Lower leg skin (tissue), 4 donors: Measurements from ENCODE around the gene LDHAL6B. TPM values are rescaled to one million over a fixed set of nuclear protein-coding genes. Genes with fewer than 3 reads are reported as not detected.

Experiments used
- DNase-seq, 2 donors: peaks; one replicate each; pipeline ENCODE4 v3.0.0-alpha.2; 2019; ENCODE audit warnings: low spot score in 2 of 2
- H3K4me3 ChIP-seq: fragments of 200-600 bp; sonication (generic); 2 replicates; pipeline ENCODE4 v1.5.1; 2017; ENCODE audit warnings: mild to moderate bottlenecking, low read depth; ENCODE audit not compliant: poor library complexity, severe bottlenecking
- POLR2A ChIP-seq, 2 donors: fragments of 450-650 bp; IDR thresholded peaks; one replicate each; pipeline ENCODE4 v1.6.1; 2016 to 2017; ENCODE audit warnings: antibody characterized with exemption in 2 of 2, mild to moderate bottlenecking in 1 of 2, moderate library complexity in 1 of 2
- WGBS, 2 donors: methylation state at CpG; one replicate each; pipeline ENCODE4 v1.1.5; 2018; 5-methylcytosine and 5-hydroxymethylcytosine counted together
- intact Hi-C: fragments of 100-400 bp; cut with DNase I; formaldehyde crosslinking; loops from one replicate; pipeline ENCODE4 v1.15.0; 2023; ENCODE audit warnings: low total_unique reads
- total RNA-seq, 4 donors: library from RNA; depleted of rRNA; stranded (reverse); fragments of >200 nt; gene quantifications; one replicate each; pipeline ENCODE4 v1.1.0, GENCODE V29; 2016
- TF ChIP-seq, protein P1 (sequence below), 3 donors: fragments of 450-650 bp; IDR thresholded peaks; one replicate each; pipeline ENCODE4 v1.5.1; 2016; ENCODE audit warnings: antibody characterized with exemption in 3 of 3, mild to moderate bottlenecking in 3 of 3, moderate library complexity in 2 of 3

Gene LDHAL6B
- total RNA-seq, 4 donors from 2014 or later, result not detected

GRCh38 chr15:59245559-59245958, 38.9 kb downstream of the LDHAL6B start:
- no peak overlapping the region for H3K4me3 ChIP-seq
- no peak for DNase-seq
- no peak for TF ChIP-seq POLR2A (IDR thresholded peaks at IDR 0.05)
- TF ChIP-seq, protein P1, sequence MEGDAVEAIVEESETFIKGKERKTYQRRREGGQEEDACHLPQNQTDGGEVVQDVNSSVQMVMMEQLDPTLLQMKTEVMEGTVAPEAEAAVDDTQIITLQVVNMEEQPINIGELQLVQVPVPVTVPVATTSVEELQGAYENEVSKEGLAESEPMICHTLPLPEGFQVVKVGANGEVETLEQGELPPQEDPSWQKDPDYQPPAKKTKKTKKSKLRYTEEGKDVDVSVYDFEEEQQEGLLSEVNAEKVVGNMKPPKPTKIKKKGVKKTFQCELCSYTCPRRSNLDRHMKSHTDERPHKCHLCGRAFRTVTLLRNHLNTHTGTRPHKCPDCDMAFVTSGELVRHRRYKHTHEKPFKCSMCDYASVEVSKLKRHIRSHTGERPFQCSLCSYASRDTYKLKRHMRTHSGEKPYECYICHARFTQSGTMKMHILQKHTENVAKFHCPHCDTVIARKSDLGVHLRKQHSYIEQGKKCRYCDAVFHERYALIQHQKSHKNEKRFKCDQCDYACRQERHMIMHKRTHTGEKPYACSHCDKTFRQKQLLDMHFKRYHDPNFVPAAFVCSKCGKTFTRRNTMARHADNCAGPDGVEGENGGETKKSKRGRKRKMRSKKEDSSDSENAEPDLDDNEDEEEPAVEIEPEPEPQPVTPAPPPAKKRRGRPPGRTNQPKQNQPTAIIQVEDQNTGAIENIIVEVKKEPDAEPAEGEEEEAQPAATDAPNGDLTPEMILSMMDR (IDR thresholded peaks at IDR 0.05), result no peak
- intact Hi-C loops, result loop anchor here (5.0 kb wide), 1 partner anchor 52 kb away; no protein-coding TSS in a partner anchor
- 63% methylated on average over 2 of the region's 2 CpGs for WGBS, 2 donors

DNA sequence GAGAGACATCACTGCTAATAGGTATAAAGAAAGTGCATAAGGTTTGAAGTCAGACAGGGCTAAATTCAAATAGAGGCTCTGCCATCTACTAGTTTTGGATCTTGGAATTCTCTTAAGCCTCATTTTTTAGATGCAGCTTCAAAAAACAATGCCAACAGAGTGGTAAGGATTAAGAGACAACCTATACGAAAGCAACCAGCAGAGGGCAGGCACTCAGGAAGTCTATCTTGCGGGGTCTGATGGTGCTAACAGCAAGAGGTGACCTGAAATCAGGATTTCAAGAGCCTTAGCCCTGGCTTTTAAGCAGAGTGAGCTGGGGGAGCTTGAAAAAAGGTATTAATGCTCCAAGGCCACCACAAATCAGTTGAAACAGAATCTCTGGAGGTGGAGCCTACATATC, 40.7 kb downstream of the LDHAL6B start:
- H3K4me3 ChIP-seq, result no peak overlapping the region
- DNase-seq, result peak in 1 of 2 donors; percentile 41
- TF ChIP-seq, protein P1 (IDR thresholded peaks at IDR 0.05), result no peak
- TF ChIP-seq POLR2A (IDR thresholded peaks at IDR 0.05), result no peak
- 10 to 46% methylated on average over 2 of the region's 2 CpGs for WGBS, 2 donors
- intact Hi-C loops, result loop anchor here (5.0 kb wide), 1 partner anchor 50 kb away; no protein-coding TSS in a partner anchor

GRCh38 chr15:59249816-59250215, 43.2 kb downstream of the LDHAL6B start:
- WGBS, 2 donors, result 78 to 81% methylated on average over 4 to 5 of the region's 5 CpGs
- DNase-seq, result no peak
- no peak overlapping the region for H3K4me3 ChIP-seq
- TF ChIP-seq POLR2A (IDR thresholded peaks at IDR 0.05), result no peak
- TF ChIP-seq, protein P1 (IDR thresholded peaks at IDR 0.05), result no peak
- intact Hi-C loops, result loop anchor here (5.0 kb wide), 1 partner anchor 47 kb away; no protein-coding TSS in a partner anchor

DNA sequence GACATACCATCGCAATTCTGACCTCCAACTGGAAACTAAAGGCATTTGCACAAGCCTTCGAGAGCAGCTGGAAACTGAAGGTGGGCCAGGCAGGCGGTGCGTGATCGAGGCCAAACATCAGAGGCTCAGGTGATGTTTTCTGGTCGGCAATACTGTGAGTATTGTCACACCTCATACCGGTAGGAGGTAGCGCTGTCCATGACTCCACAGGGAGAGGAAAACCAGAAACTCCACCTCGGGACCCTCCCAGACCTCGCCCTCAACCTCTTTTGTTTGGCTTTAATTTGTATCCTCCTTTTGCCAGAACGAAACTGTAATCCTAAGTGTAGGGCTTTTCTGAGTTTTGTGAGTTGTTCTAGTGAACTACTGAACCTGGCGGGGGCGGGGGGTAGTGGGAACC, 43.6 kb downstream of the LDHAL6B start:
- TF ChIP-seq, protein P1 (IDR thresholded peaks at IDR 0.05), result no peak
- TF ChIP-seq POLR2A (IDR thresholded peaks at IDR 0.05), result no peak
- 83 to 84% methylated on average over 13 of the region's 13 CpGs for WGBS, 2 donors
- H3K4me3 ChIP-seq, result no peak overlapping the region
- no peak for DNase-seq
- intact Hi-C loops, result no loop called here

GRCh38 chr15:59251001-59251845, 44.6 kb downstream of the LDHAL6B start:
- no peak for DNase-seq
- WGBS, 2 donors, result 60% methylated on average over 7 of the region's 7 CpGs
- TF ChIP-seq POLR2A (IDR thresholded peaks at IDR 0.05), result no peak
- TF ChIP-seq, protein P1 (IDR thresholded peaks at IDR 0.05), result no peak
- intact Hi-C loops, result no loop called here
- H3K4me3 ChIP-seq, result no peak overlapping the region
